ENCODE results near the gene SMG6. TPM values are rescaled to one million over a fixed set of nuclear protein-coding genes. Genes with fewer than 3 reads are reported as not detected.

The SMG6 gene
- total and polyA plus RNA-seq, 2 of the 13 experiments (the other 11 are each of a cell fraction or from before 2014, with no cell fraction given): 4.6 to 14.6 TPM

GRCh38 chr17:2211661-2212399, 91.8 kb downstream of the SMG6 start (continued):
- TF ChIP-seq ZBED4 (CRISPR knock-in tag; IDR thresholded peaks at IDR 0.05; ENCODE audit: borderline replicate concordance) (no peak), SKIL (CRISPR knock-in tag; IDR thresholded peaks at IDR 0.05; ENCODE audit: borderline replicate concordance) (no peak), DZIP1 (CRISPR knock-in tag; IDR thresholded peaks at IDR 0.05) (no peak), MIXL1 (CRISPR knock-in tag; IDR thresholded peaks at IDR 0.05) (no peak), XBP1 (CRISPR knock-in tag; IDR thresholded peaks at IDR 0.05) (no peak)

Data from HepG2 (cell line).